Lower leg skin (tissue), 4 donors: Measurements from ENCODE around the gene ARPC1A. TPM values are rescaled to one million over a fixed set of nuclear protein-coding genes. Genes with fewer than 3 reads are reported as not detected.

ENCODE experiments used
- DNase-seq, 2 donors: peaks; one replicate each; pipeline ENCODE4 v3.0.0-alpha.2; 2019; ENCODE audit warnings: low spot score in 2 of 2
- H3K4me3 ChIP-seq: fragments of 200-600 bp; sonication (generic); 2 replicates; pipeline ENCODE4 v1.5.1; 2017; ENCODE audit warnings: mild to moderate bottlenecking, low read depth; ENCODE audit not compliant: poor library complexity, severe bottlenecking
- POLR2A ChIP-seq, 2 donors: fragments of 450-650 bp; IDR thresholded peaks; one replicate each; pipeline ENCODE4 v1.6.1; 2016 to 2017; ENCODE audit warnings: antibody characterized with exemption in 2 of 2, mild to moderate bottlenecking in 1 of 2, moderate library complexity in 1 of 2
- WGBS, 2 donors: methylation state at CpG; one replicate each; pipeline ENCODE4 v1.1.5; 2018; 5-methylcytosine and 5-hydroxymethylcytosine counted together
- intact Hi-C: fragments of 100-400 bp; cut with DNase I; formaldehyde crosslinking; loops from one replicate; pipeline ENCODE4 v1.15.0; 2023; ENCODE audit warnings: low total_unique reads
- total RNA-seq, 4 donors: library from RNA; depleted of rRNA; stranded (reverse); fragments of >200 nt; gene quantifications; one replicate each; pipeline ENCODE4 v1.1.0, GENCODE V29; 2016
- TF ChIP-seq, protein P1 (sequence below), 3 donors: fragments of 450-650 bp; IDR thresholded peaks; one replicate each; pipeline ENCODE4 v1.5.1; 2016; ENCODE audit warnings: antibody characterized with exemption in 3 of 3, mild to moderate bottlenecking in 3 of 3, moderate library complexity in 2 of 3

Gene ARPC1A
- total RNA-seq, 4 donors from 2014 or later, result 108 to 140 (median 123) TPM

DNA sequence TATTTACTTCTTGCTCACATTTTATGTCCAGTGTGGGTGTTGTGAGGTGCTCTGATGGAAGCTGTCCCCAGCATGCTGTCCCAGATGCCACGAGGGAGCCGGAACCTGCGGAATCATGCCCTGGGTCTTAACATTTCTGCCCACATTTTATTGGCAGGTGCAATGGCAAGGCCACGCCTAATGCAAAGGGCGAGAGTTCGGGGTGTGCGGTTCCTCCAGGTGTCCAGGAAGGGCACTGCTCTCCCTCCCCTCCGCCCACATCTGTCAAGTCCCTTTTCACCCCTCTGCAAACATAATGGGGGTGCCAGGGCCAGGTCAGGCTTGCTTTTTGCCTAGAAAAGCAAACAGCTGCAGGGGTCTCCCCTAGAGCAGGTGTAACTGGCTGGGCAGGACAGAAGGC is 66.3 kb downstream of the ARPC1A start:
- TF ChIP-seq POLR2A (IDR thresholded peaks at IDR 0.05), result no peak
- TF ChIP-seq, protein P1, sequence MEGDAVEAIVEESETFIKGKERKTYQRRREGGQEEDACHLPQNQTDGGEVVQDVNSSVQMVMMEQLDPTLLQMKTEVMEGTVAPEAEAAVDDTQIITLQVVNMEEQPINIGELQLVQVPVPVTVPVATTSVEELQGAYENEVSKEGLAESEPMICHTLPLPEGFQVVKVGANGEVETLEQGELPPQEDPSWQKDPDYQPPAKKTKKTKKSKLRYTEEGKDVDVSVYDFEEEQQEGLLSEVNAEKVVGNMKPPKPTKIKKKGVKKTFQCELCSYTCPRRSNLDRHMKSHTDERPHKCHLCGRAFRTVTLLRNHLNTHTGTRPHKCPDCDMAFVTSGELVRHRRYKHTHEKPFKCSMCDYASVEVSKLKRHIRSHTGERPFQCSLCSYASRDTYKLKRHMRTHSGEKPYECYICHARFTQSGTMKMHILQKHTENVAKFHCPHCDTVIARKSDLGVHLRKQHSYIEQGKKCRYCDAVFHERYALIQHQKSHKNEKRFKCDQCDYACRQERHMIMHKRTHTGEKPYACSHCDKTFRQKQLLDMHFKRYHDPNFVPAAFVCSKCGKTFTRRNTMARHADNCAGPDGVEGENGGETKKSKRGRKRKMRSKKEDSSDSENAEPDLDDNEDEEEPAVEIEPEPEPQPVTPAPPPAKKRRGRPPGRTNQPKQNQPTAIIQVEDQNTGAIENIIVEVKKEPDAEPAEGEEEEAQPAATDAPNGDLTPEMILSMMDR (IDR thresholded peaks at IDR 0.05), result no peak
- H3K4me3 ChIP-seq, result no peak overlapping the region
- intact Hi-C loops, result no loop called here
- WGBS, 2 donors, result 77 to 80% methylated on average over 8 of the region's 8 CpGs
- no peak for DNase-seq

DNA sequence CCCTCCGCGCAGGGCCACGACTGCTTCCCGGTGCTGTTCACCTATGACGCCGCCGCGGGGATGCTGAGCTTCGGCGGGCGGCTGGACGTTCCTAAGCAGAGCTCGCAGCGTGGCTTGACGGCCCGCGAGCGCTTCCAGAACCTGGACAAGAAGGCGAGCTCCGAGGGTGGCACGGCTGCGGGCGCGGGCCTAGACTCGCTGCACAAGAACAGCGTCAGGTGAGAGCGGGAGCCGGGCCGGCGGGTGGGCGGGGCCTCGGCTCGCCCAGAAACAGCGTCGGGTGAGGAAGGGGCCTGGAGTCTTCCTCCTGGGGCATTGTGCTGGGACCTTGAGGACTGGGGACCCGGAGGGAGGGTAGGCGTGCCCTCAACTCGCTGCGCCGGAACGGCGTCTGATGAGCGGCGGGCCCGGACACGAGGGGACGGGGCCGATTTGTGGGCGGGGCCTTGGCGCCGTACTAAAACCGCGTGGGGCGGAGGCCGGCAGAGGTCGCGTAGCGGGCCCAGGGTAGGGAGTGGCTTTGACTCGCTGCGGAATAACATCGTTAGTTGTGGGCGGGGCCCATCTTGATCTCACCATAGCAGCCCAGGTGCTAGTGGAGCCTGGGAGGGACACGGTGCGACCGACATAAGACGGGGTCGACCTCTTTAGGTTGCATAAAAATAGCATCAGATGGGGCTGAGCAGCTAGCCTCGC is 67.1 kb downstream of the ARPC1A start:
- H3K4me3 ChIP-seq, result peak overlapping the region; percentile 15
- peak; percentile 80 to 96 for DNase-seq
- TF ChIP-seq, protein P1 (IDR thresholded peaks at IDR 0.05), result no peak
- no peak for TF ChIP-seq POLR2A (IDR thresholded peaks at IDR 0.05)
- intact Hi-C loops, result no loop called here
- WGBS, 2 donors, result 7 to 8% methylated on average over 56 to 67 of the region's 68 CpGs

DNA sequence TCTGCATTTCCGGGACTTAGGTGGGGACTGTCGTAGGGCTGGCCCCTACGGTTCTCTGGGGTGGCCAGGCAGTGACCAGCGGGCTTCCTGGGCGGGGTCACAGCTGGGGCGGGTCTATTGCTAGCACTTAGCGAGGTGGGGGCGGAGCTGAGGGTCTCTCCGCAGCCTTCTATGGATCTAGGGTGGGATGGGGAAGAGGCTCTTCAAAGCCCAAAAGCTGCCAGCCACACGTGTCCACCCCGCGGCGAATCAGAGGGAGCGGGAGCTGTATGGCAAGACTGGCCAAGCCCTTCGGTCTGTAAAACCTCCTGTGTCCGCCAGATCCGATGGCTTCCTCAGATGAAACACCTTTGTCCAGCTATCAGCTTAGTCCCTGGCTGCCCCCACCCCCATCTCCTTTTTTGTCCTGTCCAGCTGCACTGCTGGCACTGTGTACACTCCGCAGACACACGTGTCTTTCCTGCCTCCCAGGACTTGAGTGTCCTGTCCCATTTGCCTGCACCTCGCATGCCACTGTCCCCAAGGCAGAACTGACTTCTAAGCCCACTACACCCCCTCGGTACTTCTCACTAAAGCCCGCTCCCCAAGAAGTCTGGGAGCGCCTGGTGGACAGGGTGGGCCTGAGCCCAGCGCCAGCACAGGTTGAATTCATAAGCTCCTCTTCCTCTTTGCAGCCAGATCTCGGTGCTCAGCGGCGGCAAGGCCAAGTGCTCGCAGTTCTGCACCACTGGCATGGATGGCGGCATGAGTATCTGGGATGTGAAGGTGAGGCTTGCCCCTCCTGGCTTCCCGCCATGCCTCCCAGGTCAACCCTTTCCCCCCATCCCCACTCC is 67.9 kb downstream of the ARPC1A start:
- peak in 1 of 2 donors; percentile 90 for DNase-seq
- WGBS, 2 donors, result 49 to 53% methylated on average over 24 to 29 of the region's 30 CpGs
- intact Hi-C loops, result no loop called here
- H3K4me3 ChIP-seq, result peak overlapping the region; percentile 15
- TF ChIP-seq, protein P1 (IDR thresholded peaks at IDR 0.05), result no peak
- no peak for TF ChIP-seq POLR2A (IDR thresholded peaks at IDR 0.05)

DNA sequence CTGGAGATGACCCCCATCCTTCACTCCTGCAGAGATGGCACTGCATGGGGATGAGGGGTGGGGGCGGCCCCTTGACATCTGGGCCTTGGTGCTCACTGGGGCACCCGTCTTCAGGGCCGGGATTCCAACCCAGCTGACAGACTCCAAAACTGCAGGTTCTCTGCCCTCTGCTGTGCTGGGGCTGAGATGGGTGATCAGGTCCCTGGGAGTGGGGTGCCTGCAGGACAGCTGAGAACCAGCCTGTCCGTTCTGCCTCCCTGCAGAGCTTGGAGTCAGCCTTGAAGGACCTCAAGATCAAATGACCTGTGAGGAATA is 68.4 kb downstream of the ARPC1A start:
- no peak for DNase-seq
- H3K4me3 ChIP-seq, result no peak overlapping the region
- 87 to 96% methylated on average over 4 of the region's 4 CpGs for WGBS, 2 donors
- intact Hi-C loops, result no loop called here
- TF ChIP-seq, protein P1 (IDR thresholded peaks at IDR 0.05), result no peak
- no peak for TF ChIP-seq POLR2A (IDR thresholded peaks at IDR 0.05)

DNA sequence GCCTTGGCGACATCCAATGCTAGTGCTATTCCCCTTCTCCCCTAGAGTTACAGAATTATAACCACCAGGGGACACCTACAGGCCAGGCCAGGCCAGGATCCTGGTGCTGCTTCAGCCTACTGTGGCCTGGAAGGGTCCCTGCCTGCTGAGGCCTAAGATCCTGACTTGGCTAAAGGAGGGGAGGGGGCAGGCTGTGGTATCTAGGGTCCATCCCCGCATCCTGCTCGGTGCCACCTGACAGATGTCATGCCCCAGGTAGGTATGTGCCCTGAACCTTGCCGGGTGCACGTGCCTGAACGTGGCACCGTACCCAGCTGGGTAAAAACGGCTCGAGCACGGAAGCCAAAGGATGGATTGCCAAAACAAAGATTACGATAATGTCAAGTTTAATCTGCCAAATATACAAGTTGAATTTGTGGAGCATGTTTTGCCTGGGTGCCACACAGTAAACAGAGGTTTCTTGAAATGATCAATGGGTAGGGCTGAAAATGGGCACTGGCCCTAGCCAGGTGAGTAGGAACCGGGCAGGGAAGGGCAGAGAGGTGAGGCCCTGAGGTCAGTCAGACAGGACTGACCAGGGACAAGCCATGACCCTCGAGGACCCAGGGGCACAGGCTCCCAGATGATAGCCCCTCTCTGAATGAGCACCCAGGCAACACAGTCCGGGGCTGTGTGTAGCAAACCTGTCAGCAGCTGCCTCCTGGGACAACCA is 70.1 kb downstream of the ARPC1A start:
- WGBS, 2 donors, result 52 to 79% methylated on average over 14 of the region's 14 CpGs
- DNase-seq, result no peak
- TF ChIP-seq, protein P1 (IDR thresholded peaks at IDR 0.05), result no peak
- no peak for TF ChIP-seq POLR2A (IDR thresholded peaks at IDR 0.05)
- H3K4me3 ChIP-seq, result no peak overlapping the region
- intact Hi-C loops, result no loop called here
